Natural killer cell (primary cell): Measurements from ENCODE around the gene BEST1. TPM values are rescaled to one million over a fixed set of nuclear protein-coding genes. Genes with fewer than 3 reads are reported as not detected.

Experiments
- ATAC-seq, 3 donors: fragments of 150-1000 bp in 2 of 3; fragments of 200-7000 bp in 1 of 3; cut with Tn5 transposase; 1 replicate in 1 of 3; 2 replicates in 2 of 3; pipeline ENCODE4 v1.10.0; 2021; ENCODE audit warnings: mild to moderate bottlenecking in 2 of 3, moderate library complexity in 2 of 3
- DNase-seq, 2 donors: peaks; one replicate each; pipeline versions ENCODE4 v3.0.0 to v3.0.0-alpha.2; 2013 to 2021; ENCODE audit warnings: mixed read lengths in 1 of 2
- H3K27ac ChIP-seq: one replicate; pipeline ENCODE4 v1.5.1; 2013; ENCODE audit warnings: mild to moderate bottlenecking, low read length
- H3K27me3 ChIP-seq: one replicate; pipeline ENCODE4 v1.6.1; 2013; ENCODE audit warnings: low read length; ENCODE audit not compliant: control insufficient read depth, insufficient read depth
- H3K36me3 ChIP-seq: one replicate; pipeline ENCODE4 v1.6.1; 2013; ENCODE audit warnings: low read length; ENCODE audit not compliant: control insufficient read depth, insufficient read depth
- H3K4me1 ChIP-seq: one replicate; pipeline ENCODE4 v1.6.1; 2013; ENCODE audit warnings: low read length; ENCODE audit not compliant: control insufficient read depth, insufficient read depth
- H3K4me3 ChIP-seq: one replicate; pipeline ENCODE4 v1.5.1; 2013; ENCODE audit warnings: low read length
- H3K9me3 ChIP-seq: one replicate; pipeline ENCODE4 v1.6.1; 2013; ENCODE audit warnings: low read length; ENCODE audit not compliant: control insufficient read depth, insufficient read depth
- H3K27ac Mint-ChIP-seq, 2 donors: one replicate each; pipeline ENCODE4 v1.8.0; 2022; ENCODE audit warnings: mild to moderate bottlenecking in 2 of 2, mixed read lengths in 2 of 2, moderate library complexity in 1 of 2
- H3K27me3 Mint-ChIP-seq, 2 donors: one replicate each; pipeline ENCODE4 v1.8.0; 2022; ENCODE audit warnings: low read depth in 2 of 2, mixed read lengths in 2 of 2
- H3K36me3 Mint-ChIP-seq: one replicate; pipeline ENCODE4 v1.8.0; 2022; ENCODE audit warnings: mixed read lengths
- H3K4me1 Mint-ChIP-seq, 2 donors: one replicate each; pipeline ENCODE4 v1.8.0; 2022; ENCODE audit warnings: mixed read lengths in 2 of 2
- H3K4me3 Mint-ChIP-seq: one replicate; pipeline ENCODE4 v1.8.0; 2022; ENCODE audit warnings: mild to moderate bottlenecking, moderate library complexity, mixed read lengths
- H3K9me3 Mint-ChIP-seq, 2 donors: one replicate each; pipeline ENCODE4 v1.8.0; 2022; ENCODE audit warnings: mixed read lengths in 2 of 2
- CTCF ChIP-seq: fragments of 200-600 bp; IDR thresholded peaks from one replicate; pipeline ENCODE4 v1.8.0; 2022; ENCODE audit warnings: antibody characterized with exemption
- WGBS: methylation state at CpG from one replicate; pipeline ENCODE4 v1.1.7; 2013; ENCODE audit warnings: missing lambda C conversion rate; ENCODE audit not compliant: insufficient coverage; 5-methylcytosine and 5-hydroxymethylcytosine counted together
- intact Hi-C: fragments of 100-400 bp; cut with micrococcal nuclease; formaldehyde crosslinking; loops from one replicate; pipeline ENCODE4 v1.14.2; 2022
- total RNA-seq, 4 donors: library from RNA; stranded (reverse); fragments of 120-200 nt in 1 of 4; gene quantifications; one replicate each; pipeline versions ENCODE4 v1.2.3 to v1.2.4, GENCODE V29; 2013 to 2022

Gene BEST1
- total RNA-seq, 3 donors from 2014 or later (not counting 1 experiment from before 2014, with no cell fraction given), result 0.32 to 2.0 (median 1.4) TPM

- intact Hi-C loops, result no loop called here
- Mint-ChIP-seq H3K4me3 (no peak overlapping the region), H3K9me3 (no peaks in the 10 kb centered on the region), H3K27ac (peak overlapping the region in 1 of 2 donors; percentile 54), H3K27me3 (no peaks in the 10 kb centered on the region), H3K4me1 (peaks cover 7 to 15% of the 10 kb centered on the region in 2 donors), H3K36me3 (no peaks in the 10 kb centered on the region)
- no peak overlapping the region for H3K27ac ChIP-seq
- no peak overlapping the region for H3K4me3 ChIP-seq
- ATAC-seq, result no peak
- peaks cover 30% of the 10 kb centered on the region for H3K4me1 ChIP-seq
- WGBS, result 95% methylated on average over 14 of the region's 14 CpGs
- H3K27me3 ChIP-seq, result no peaks in the 10 kb centered on the region
- TF ChIP-seq CTCF, result no peak
- DNase-seq, result no peak
- H3K9me3 ChIP-seq, result no peaks in the 10 kb centered on the region
- H3K36me3 ChIP-seq, result no peaks in the 10 kb centered on the region
These were observed 24.8 kb downstream of the BEST1 start for GRCh38 chr11:61974766-61975631.

GRCh38 chr11:61975638-61976419 is 25.7 kb downstream of the BEST1 start:
- H3K9me3 ChIP-seq, result no peaks in the 10 kb centered on the region
- peaks cover 29% of the 10 kb centered on the region for H3K4me1 ChIP-seq
- H3K4me3 ChIP-seq, result no peak overlapping the region
- no peak overlapping the region for H3K27ac ChIP-seq
- DNase-seq (no peak), ATAC-seq (no peak)
- no peaks in the 10 kb centered on the region for H3K36me3 Mint-ChIP-seq
- no peak for TF ChIP-seq CTCF
- no peak overlapping the region for H3K4me3 Mint-ChIP-seq
- no peaks in the 10 kb centered on the region for H3K36me3 ChIP-seq
- no peak overlapping the region for H3K27ac Mint-ChIP-seq
- WGBS, result 75% methylated on average over 15 of the region's 15 CpGs
- no peaks in the 10 kb centered on the region for H3K27me3 Mint-ChIP-seq
- H3K9me3 Mint-ChIP-seq, result no peaks in the 10 kb centered on the region
- H3K27me3 ChIP-seq, result no peaks in the 10 kb centered on the region
- peaks cover 7 to 15% of the 10 kb centered on the region in 2 donors for H3K4me1 Mint-ChIP-seq
- intact Hi-C loops, result no loop called here

- intact Hi-C loops, result no loop called here
- Mint-ChIP-seq H3K36me3 (no peaks in the 10 kb centered on the region), H3K27me3 (no peaks in the 10 kb centered on the region), H3K27ac (no peak overlapping the region), H3K4me1 (peaks cover 4 to 9% of the 10 kb centered on the region in 2 donors), H3K4me3 (no peak overlapping the region), H3K9me3 (no peaks in the 10 kb centered on the region)
- DNase-seq (no peak), ATAC-seq (no peak)
- H3K36me3 ChIP-seq, result no peaks in the 10 kb centered on the region
- no peaks in the 10 kb centered on the region for H3K9me3 ChIP-seq
- no peak overlapping the region for H3K27ac ChIP-seq
- WGBS, result 94% methylated on average over 8 of the region's 8 CpGs
- peaks cover 23% of the 10 kb centered on the region for H3K4me1 ChIP-seq
- no peaks in the 10 kb centered on the region for H3K27me3 ChIP-seq
- TF ChIP-seq CTCF, result no peak
- no peak overlapping the region for H3K4me3 ChIP-seq
These were observed 26.3 kb downstream of the BEST1 start for GRCh38 chr11:61976420-61976800.
